ENCODE results near the gene ABHD16A. TPM values are rescaled to one million over a fixed set of nuclear protein-coding genes. Genes with fewer than 3 reads are reported as not detected.

The ABHD16A gene
- total and polyA plus RNA-seq, 2 donors (not counting 3 experiments of a cell fraction or from before 2014, with no cell fraction given) = 48.9 to 60.3 TPM

DNA sequence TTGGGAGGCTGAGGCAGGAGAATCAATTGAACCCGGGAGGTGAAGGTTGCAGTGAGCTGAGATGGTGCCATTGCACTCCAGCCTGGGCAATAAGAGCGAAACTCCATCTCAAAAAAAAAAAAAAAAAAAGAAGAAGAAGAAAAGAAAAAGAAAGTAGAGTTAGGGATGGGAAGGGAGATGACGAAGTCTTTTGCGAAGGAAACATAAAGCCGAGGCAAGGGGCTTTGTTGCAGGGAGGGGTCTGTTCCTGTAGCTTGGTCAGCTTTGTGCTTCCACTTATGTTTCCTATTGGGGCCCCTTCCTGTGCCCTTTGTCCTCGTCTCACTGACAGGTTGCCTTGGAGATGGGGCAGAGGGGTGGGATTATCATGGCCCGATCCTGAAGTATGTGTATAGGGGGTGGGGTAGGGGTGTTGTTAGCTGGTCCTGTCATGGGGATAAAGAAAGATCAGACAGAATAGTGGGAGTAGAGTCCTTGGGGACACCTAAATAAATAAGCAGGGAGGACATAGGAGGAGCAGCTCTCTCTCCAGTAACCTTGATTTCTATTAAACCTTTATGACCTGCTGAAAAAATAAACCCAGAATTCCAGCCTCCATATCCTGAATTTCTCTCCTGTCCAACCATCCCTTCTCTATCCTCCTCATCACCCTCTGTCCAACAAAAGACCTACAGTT lies 34.3 kb upstream of the ABHD16A start:
- Histone ChIP-seq H3K4me2 (ENCODE audit: insufficient read depth, low read length) (peak overlapping the region; percentile 93), H3K9me3 (replicated peaks; ENCODE audit: control insufficient read depth, insufficient read depth, low read length) (no peaks in the 10 kb centered on the region), H3K27me3 (ENCODE audit: control insufficient read depth in 2 of 2, insufficient read depth in 2 of 2, low read length in 2 of 2) (no peaks in the 10 kb centered on the region), H3K27ac (ENCODE audit: insufficient read depth, low read depth, low read length) (peak overlapping the region; percentile 94), H3K36me3 (ENCODE audit: control insufficient read depth in 2 of 2, extremely low read depth in 1 of 2, insufficient read depth in 2 of 2, low read length in 2 of 2) (peaks cover under 1 to 13% of the 10 kb centered on the region in 2 experiments), H3K4me3 (replicated peaks in 1 of 3; ENCODE audit: insufficient read depth in 1 of 3, low read depth in 1 of 3, low read length in 3 of 3) (peak overlapping the region in 2 of 3 experiments; percentile 6 to 56), H4K20me1 (replicated peaks; ENCODE audit: control insufficient read depth, extremely low read depth, insufficient read depth, low read length) (no peaks in the 10 kb centered on the region), H3K9ac (replicated peaks; ENCODE audit: extremely low read depth, insufficient read depth, low read length) (peak overlapping the region; percentile 80), H3K4me1 (ENCODE audit: control insufficient read depth, extremely low read depth, insufficient read depth, low read length) (peaks cover 40% of the 10 kb centered on the region), H2AFZ (ENCODE audit: low read depth, low read length) (no peak overlapping the region), H3K79me2 (ENCODE audit: control insufficient read depth, insufficient read depth, low read length) (peaks cover 42% of the 10 kb centered on the region), H3K9me1 (replicated peaks; ENCODE audit: control insufficient read depth, extremely low read depth, insufficient read depth, low read length) (no peaks in the 10 kb centered on the region)
- CTCF ChIA-PET = interaction anchor here (0.6 to 6.0 kb wide), 16 partner anchors 8 to 93 kb away, joined by 3 to 55 read pairs (median 4); partner anchors contain the start of genes BAG6, DDAH2, HSPA1B and LY6G5B
- TSS peak; percentile 1 for BruUV-seq (replicated peaks)
- DNase-seq (ENCODE audit: low read depth, low spot score) (peak; percentile 69), FAIRE-seq (no peak)
- TF ChIP-seq POLR2A (IDR thresholded peaks at IDR 0.05; ENCODE audit: low read depth, low read length) (no peak), POLR2AphosphoS5 (IDR thresholded peaks at IDR 0.05; ENCODE audit: insufficient read depth, low read depth, low read length) (no peak), MYC (IDR thresholded peaks at IDR 0.05; ENCODE audit: low read depth, low read length) (no peak)
- dilution Hi-C loops (cut with MboI; ENCODE audit: extremely low pct_ligation_motif_present, low sequenced_read_pairs) = no loop called here
- POLR2A ChIA-PET = interaction anchor here (0.6 to 3.2 kb wide), 5 partner anchors 26 to 90 kb away, joined by 3 to 19 read pairs (median 7); partner anchors contain the start of genes HSPA1A, HSPA1B and HSPA1L
- intact Hi-C loops (cut with micrococcal nuclease) = loop anchor here (10.0 kb wide), 1 partner anchor 193 kb away; the partner anchor contains the start of genes ATP6V1G2, DDX39B and NFKBIL1

DNA sequence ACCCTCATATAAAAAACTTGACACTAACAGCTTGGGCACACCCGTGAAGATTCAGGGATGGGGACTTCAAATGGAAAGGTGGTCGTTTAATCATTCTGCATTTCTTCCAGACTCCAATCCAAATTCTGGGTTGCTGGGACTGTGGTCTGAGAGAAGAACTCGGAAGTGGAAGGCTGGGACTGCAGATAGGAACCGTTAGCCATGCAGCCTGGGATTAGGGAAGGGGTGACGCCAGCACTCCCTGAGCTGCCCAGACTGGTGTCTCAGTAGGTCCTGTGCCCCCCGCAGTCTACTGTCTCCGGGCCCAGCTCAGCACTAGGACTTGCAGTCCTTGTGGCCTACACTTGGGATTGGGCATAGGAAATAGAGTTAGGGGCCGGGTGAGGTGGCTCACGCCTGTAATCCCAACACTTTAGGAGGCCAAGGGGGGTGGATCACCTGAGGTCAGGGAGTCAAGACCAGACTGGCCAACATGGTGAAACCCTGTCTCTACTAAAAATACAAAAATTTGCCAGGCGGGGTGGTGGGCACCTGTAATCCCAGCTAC lies 33.7 kb upstream of the ABHD16A start:
- FAIRE-seq = no peak
- TF ChIP-seq EZH2 (IDR thresholded peaks at IDR 0.05; ENCODE audit: borderline replicate concordance, low read depth, low read length, severe bottlenecking) (no peak), JUN (IDR thresholded peaks at IDR 0.05; ENCODE audit: borderline replicate concordance, insufficient read depth, insufficient read length, low read depth) (no peak), GATA2 (IDR thresholded peaks at IDR 0.05; ENCODE audit: insufficient read depth, insufficient read length, low read depth, low read length) (no peak), FOS (IDR thresholded peaks at IDR 0.05; ENCODE audit: borderline replicate concordance, insufficient read depth, low read length) (no peak), POLR2A (IDR thresholded peaks at IDR 0.05; ENCODE audit: low read depth, low read length) (no peak), POLR2AphosphoS5 (IDR thresholded peaks at IDR 0.05; ENCODE audit: insufficient read depth, low read depth, low read length) (no peak), MYC (IDR thresholded peaks at IDR 0.05; ENCODE audit: low read depth, low read length) (no peak)
- TF ChIP-seq, protein P1, sequence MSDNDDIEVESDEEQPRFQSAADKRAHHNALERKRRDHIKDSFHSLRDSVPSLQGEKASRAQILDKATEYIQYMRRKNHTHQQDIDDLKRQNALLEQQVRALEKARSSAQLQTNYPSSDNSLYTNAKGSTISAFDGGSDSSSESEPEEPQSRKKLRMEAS (IDR thresholded peaks at IDR 0.05; ENCODE audit: insufficient read depth, insufficient read length) = no peak
- TF ChIP-seq, protein P2, sequence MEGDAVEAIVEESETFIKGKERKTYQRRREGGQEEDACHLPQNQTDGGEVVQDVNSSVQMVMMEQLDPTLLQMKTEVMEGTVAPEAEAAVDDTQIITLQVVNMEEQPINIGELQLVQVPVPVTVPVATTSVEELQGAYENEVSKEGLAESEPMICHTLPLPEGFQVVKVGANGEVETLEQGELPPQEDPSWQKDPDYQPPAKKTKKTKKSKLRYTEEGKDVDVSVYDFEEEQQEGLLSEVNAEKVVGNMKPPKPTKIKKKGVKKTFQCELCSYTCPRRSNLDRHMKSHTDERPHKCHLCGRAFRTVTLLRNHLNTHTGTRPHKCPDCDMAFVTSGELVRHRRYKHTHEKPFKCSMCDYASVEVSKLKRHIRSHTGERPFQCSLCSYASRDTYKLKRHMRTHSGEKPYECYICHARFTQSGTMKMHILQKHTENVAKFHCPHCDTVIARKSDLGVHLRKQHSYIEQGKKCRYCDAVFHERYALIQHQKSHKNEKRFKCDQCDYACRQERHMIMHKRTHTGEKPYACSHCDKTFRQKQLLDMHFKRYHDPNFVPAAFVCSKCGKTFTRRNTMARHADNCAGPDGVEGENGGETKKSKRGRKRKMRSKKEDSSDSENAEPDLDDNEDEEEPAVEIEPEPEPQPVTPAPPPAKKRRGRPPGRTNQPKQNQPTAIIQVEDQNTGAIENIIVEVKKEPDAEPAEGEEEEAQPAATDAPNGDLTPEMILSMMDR (IDR thresholded peaks at IDR 0.05; ENCODE audit: extremely low read depth in 1 of 2, insufficient read depth in 1 of 2, low read depth in 1 of 2, low read length in 2 of 2) = no peak
- dilution Hi-C loops (cut with MboI; ENCODE audit: extremely low pct_ligation_motif_present, low sequenced_read_pairs) = no loop called here
- peak overlapping the region; percentile 8 for H2AFZ ChIP-seq (ENCODE audit: low read depth, low read length)
- no peaks in the 10 kb centered on the region for H3K9me3 ChIP-seq (replicated peaks; ENCODE audit: control insufficient read depth, insufficient read depth, low read length)
- peak overlapping the region; percentile 93 for H3K4me2 ChIP-seq (ENCODE audit: insufficient read depth, low read length)
- peaks cover 42% of the 10 kb centered on the region for H3K79me2 ChIP-seq (ENCODE audit: control insufficient read depth, insufficient read depth, low read length)
- H3K9ac ChIP-seq (replicated peaks; ENCODE audit: extremely low read depth, insufficient read depth, low read length) = peak overlapping the region; percentile 96
- TSS peak; percentile 4 for BruUV-seq (replicated peaks)
- peak overlapping the region in 2 of 3 experiments; percentile 86 to 98 for H3K4me3 ChIP-seq (replicated peaks in 1 of 3; ENCODE audit: insufficient read depth in 1 of 3, low read depth in 1 of 3, low read length in 3 of 3)
- peaks cover 41% of the 10 kb centered on the region for H3K4me1 ChIP-seq (ENCODE audit: control insufficient read depth, extremely low read depth, insufficient read depth, low read length)
- DNase-seq (ENCODE audit: low read depth, low spot score) = no peak
- peaks cover 7 to 17% of the 10 kb centered on the region in 2 experiments for H3K36me3 ChIP-seq (ENCODE audit: control insufficient read depth in 2 of 2, extremely low read depth in 1 of 2, insufficient read depth in 2 of 2, low read length in 2 of 2)
- H3K27me3 ChIP-seq (ENCODE audit: control insufficient read depth in 2 of 2, insufficient read depth in 2 of 2, low read length in 2 of 2) = no peaks in the 10 kb centered on the region
- peak overlapping the region; percentile 94 for H3K27ac ChIP-seq (ENCODE audit: insufficient read depth, low read depth, low read length)
- intact Hi-C loops (cut with micrococcal nuclease) = loop anchor here (10.0 kb wide), 1 partner anchor 192 kb away; the partner anchor contains the start of genes ATP6V1G2, DDX39B and NFKBIL1
- no peaks in the 10 kb centered on the region for H3K9me1 ChIP-seq (replicated peaks; ENCODE audit: control insufficient read depth, extremely low read depth, insufficient read depth, low read length)
- CTCF ChIA-PET = interaction anchor here (0.7 to 6.0 kb wide), 8 partner anchors 25 to 94 kb away, joined by 3 to 55 read pairs (median 3); partner anchors contain the start of genes HSPA1B, LY6G5B and VARS1
- H4K20me1 ChIP-seq (replicated peaks; ENCODE audit: control insufficient read depth, extremely low read depth, insufficient read depth, low read length) = no peaks in the 10 kb centered on the region
- POLR2A ChIA-PET = interaction anchor here (0.5 to 3.2 kb wide), 7 partner anchors 25 to 91 kb away, joined by 3 to 19 read pairs (median 3); partner anchors contain the start of genes HSPA1A, HSPA1B and HSPA1L
